ENCODE data around the gene G6PC3.
"Not testable (repeated sequence)": the region's sequence is repeated elsewhere in the genome, so short reads cannot be mapped to it uniquely, and the experiment has no call there.

The G6PC3 gene

GRCh38 chr17:44070455-44071197 lies at the start of gene G6PC3:
Gene G6PC3, plus strand, starts transcription at chr17:44070735. Its CDS starts 231 bp downstream, at chr17:44070966.
- DNase-seq, result peak; percentile 90

GRCh38 chr17:44021227-44021626 lies 49.3 kb upstream of the G6PC3 start:
- not testable (repeated sequence) for DNase-seq

- no peak for DNase-seq
Observed at GRCh38 chr17:44022246-44022645, 48.3 kb upstream of the G6PC3 start.

- DNase-seq, result no peak
Observed at GRCh38 chr17:44023545-44024270, 46.8 kb upstream of the G6PC3 start.

- DNase-seq, result peak; percentile 61
Observed at GRCh38 chr17:44024271-44024663, 46.3 kb upstream of the G6PC3 start.

GRCh38 chr17:44024853-44025252 lies 45.7 kb upstream of the G6PC3 start:
- no peak for DNase-seq

- no peak for DNase-seq
Observed at GRCh38 chr17:44029736-44030135, 40.8 kb upstream of the G6PC3 start.

- no peak for DNase-seq
Observed at GRCh38 chr17:44030482-44030881, 40.1 kb upstream of the G6PC3 start.

GRCh38 chr17:44033861-44034408 lies 36.6 kb upstream of the G6PC3 start:
- DNase-seq, result no peak

- DNase-seq, result not testable (repeated sequence)
Observed at GRCh38 chr17:44034688-44035087, 35.8 kb upstream of the G6PC3 start.

- no peak for DNase-seq
Observed at GRCh38 chr17:44037471-44037870, 33.1 kb upstream of the G6PC3 start.

- DNase-seq, result peak; percentile 40
Observed at GRCh38 chr17:44038604-44039011, 31.9 kb upstream of the G6PC3 start.

GRCh38 chr17:44039829-44040635 lies 30.5 kb upstream of the G6PC3 start:
- no peak for DNase-seq

- no peak for DNase-seq
Observed at GRCh38 chr17:44043272-44043696, 27.3 kb upstream of the G6PC3 start.

- DNase-seq, result no peak
Observed at GRCh38 chr17:44044071-44044470, 26.5 kb upstream of the G6PC3 start.

GRCh38 chr17:44045486-44045885 lies 25.0 kb upstream of the G6PC3 start:
- DNase-seq, result no peak

GRCh38 chr17:44046893-44047292 lies 23.6 kb upstream of the G6PC3 start:
- not testable (repeated sequence) for DNase-seq

- no peak for DNase-seq
Observed at GRCh38 chr17:44049294-44050060, 21.1 kb upstream of the G6PC3 start.

- DNase-seq, result no peak
Observed at GRCh38 chr17:44053125-44053872, 17.2 kb upstream of the G6PC3 start.

GRCh38 chr17:44059101-44059892 lies 11.2 kb upstream of the G6PC3 start:
- DNase-seq, result no peak

GRCh38 chr17:44061446-44061845 lies 9.1 kb upstream of the G6PC3 start:
- DNase-seq, result no peak

Data from NCI-H446 treated with DMSO at 0.1 percent for 48 hours (cell line).